HG03280 (cell line): ENCODE data around the gene LAMC3.

Source experiments
- ATAC-seq: cut with Tn5 transposase; IDR thresholded peaks from one replicate; pipeline ENCODE4 v1.9.1; 2021; ENCODE audit warnings: mild to moderate bottlenecking, moderate library complexity; ENCODE audit not compliant: unreplicated experiment

The LAMC3 gene

GRCh38 chr9:131072107-131072870 is 63.3 kb downstream of the LAMC3 start:
- no peak for ATAC-seq

DNA sequence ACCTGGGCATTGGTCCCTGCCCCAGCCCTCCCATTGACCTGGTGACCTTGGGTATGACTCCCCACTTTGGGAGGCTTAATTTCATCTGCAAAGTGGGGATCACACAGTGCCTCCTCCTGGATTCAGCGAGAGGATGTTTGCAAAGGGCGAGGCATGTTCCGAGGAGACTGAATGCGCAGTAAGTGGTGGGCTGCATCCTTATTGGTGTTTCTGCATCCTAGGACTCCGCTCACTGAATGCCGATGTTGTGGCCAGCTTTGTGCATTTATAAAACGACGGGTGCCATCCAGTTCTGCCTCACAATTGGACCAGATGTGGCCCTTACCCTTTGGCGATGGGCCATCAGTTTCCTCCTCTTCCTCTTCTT is 63.9 kb downstream of the LAMC3 start:
- no peak for ATAC-seq

DNA sequence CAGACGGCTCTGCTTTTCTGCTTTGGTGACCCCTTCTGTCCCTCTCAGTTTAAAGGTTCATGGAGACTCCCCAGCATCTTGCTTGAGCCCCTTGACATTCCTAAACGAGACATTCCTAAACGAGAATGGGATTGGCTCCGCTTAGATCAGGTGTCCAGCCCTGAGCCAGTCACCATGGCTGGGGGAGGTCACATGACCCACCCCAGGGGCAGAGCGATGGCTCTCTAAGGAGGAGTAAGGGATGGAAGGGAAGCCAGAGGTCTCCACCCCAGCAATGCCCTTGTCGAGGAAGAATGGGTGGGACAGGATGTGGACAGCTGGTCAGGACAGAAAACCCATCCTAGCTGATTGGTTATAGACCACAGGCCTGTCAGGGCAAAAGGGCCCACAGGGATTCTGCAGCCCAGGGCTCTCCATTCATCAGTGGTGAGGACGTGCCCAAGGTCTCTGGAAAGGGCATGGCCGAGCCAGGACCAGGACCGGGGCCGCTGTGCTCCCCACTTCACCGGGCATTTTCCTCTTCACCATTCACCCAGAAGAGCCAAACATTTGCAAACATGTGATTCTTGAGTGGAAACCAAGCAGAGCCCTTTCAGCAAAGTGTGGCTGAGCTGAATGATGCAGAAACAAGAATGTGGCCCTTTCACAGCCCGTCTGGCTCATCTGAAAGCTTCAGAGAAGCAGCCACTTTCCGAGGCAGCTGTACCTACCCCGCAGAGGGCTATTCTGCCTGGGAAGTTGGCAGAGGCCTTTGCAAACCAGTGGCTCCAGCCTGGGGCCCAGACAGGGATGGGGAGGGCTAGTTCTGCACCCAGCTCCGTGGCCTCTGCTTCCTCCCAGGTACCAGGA is 67.6 kb downstream of the LAMC3 start:
- ATAC-seq = no peak

DNA sequence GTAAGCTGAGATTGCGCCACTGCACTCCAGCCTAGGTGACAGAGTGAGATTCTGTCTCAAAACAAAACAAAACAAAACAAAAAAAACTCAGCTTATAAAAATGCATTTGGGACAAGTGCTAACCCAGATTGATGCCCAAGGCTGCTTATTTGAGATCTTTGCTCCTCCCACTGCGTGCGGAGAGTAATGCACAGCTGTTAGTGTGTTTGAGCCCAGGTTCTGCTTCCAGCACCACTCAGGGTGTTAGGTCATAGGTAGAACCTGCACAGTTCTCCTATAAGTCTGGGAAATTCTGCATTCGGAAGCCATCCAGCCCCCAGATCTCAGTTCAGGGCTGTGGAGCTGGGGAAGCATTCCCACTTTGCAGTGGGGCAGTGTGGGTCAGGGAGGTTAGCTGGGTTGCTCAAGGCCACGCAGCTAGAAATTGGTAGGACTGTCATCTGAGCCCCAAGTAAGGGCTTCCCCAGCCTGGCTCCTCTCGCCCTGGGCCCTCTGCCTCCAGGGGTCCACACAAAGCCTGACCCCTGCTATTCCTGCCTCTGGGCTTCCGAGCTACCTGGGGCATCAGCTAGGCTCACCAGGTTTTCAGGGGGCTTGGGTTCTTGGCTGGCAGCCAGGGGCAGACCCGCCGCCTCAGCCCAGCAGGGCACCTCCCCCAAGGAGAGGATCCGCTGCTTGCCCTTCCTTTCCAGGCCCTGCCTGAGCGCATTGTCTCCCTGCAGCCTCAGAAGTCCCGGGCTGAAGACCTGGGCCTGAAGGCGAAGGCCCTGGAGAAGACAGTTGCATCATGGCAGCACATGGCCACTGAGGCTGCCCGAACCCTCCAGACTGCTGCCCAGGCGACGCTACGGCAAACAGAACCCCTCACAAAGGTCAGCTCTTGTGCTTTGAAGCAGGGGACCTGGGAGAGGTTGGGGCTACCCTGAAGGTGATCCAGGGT is 69.7 kb downstream of the LAMC3 start:
- ATAC-seq = no peak

DNA sequence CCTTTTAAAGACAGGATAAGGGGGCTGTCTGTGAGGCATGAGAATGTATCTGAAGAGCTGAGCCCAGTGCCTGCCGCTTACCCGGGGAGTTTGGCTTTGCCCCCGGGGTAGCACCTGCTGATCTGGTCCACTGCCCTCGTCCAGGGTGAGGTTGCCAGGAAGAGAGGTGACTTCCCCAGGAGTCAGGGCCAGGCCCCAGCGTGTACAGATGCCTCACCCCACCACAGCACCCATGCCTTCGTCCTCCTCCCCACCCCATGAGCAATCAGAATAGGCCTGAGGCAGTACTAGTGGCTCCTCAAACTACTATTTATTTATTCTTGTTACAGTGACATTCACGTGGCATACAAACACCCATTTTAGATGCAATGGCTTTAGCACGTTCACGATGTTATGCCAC is 71.6 kb downstream of the LAMC3 start:
- ATAC-seq = no peak

GRCh38 chr9:131081868-131082267 is 72.9 kb downstream of the LAMC3 start:
- ATAC-seq = no peak

- ATAC-seq = no peak
Observed at GRCh38 chr9:131082774-131083512, 74.0 kb downstream of the LAMC3 start.

GRCh38 chr9:131084661-131085369 is 75.8 kb downstream of the LAMC3 start:
- no peak for ATAC-seq

DNA sequence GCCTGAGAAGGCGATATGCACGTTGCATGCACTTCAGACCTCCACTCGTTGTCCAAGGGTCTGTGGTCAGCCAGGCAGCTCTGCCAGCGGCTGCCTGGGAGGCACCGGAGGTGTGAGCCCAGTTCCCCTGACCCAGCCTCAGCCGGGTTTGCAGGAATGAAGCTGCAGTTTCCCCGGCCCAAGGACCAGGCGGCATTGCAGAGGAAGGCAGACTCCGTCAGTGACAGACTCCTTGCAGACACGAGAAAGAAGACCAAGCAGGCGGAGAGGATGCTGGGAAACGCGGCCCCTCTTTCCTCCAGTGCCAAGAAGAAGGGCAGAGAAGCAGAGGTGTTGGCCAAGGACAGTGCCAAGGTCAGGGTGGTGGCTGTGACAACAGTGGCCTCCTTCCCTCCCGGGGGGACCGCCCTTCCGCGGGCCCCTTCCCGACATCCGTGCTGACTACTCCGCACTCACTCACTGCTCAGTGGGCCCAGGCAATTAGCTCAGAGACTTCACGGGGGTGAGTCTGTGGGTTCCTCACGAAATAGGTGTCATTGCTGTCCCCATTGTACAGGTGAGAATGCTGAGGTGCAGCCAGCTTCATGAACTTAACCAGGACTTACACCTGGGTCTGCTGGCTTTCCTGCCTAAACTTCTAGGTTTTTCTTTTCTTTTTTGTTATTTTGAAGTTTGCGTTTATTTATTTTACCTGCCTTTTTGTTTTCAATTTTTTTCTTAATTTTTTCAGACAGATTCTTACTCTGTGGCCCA is 76.6 kb downstream of the LAMC3 start:
- ATAC-seq = no peak

DNA sequence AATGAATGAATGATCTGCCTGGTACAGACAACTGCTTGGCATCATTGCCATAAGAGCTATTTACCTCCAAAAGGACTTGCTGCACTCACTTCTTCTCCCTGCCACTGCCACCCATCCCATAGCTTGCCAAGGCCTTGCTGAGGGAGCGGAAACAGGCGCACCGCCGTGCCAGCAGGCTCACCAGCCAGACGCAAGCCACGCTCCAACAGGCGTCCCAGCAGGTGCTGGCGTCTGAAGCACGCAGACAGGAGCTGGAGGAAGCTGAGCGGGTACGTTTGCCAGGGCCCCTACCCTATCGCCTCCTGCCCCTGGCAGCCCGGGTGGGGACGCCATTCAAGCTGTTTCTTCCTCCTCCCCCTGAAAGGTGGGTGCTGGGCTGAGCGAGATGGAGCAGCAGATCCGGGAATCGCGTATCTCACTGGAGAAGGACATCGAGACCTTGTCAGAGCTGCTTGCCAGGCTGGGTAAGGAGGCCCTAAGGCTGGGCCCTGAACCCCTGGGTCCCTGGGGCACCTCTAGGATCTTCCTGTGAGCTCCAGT is 78.5 kb downstream of the LAMC3 start:
- ATAC-seq = no peak

DNA sequence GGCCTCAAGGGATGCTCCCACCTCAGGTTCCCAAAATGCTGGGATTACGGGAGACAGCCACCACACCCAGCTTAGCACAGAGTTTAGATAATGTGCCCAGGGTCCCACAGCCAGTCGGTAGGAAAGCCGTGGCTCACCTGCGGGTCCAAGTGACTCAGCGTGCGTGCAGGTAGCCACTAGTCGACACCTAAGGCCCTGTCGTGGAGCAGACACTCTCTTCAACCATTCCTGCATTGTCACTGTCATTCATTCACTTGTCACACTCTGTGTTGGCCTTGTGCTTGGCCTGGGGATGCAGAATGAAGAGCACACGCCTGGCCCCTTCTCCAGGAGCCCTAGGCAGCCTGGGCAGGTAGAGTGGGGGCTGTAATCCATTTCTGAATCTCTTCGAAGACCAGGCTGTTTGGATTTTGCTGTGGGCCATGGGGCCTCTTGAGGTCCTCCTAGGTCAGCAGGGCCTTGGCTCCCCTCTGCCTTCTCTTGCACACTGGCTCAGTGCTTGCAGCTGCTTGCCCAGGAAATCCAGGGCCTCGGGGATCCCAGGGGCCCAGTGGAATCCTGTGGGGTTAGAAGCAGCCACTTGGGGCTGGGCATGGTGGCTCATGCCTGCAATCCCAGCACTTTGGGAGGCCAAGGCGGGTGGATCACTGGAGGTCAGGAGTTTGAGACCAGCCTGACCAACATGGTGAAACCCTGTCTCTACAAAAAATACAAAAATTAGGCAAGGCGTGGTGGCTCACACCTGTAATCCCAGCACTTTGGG is 81.2 kb downstream of the LAMC3 start:
- no peak for ATAC-seq

DNA sequence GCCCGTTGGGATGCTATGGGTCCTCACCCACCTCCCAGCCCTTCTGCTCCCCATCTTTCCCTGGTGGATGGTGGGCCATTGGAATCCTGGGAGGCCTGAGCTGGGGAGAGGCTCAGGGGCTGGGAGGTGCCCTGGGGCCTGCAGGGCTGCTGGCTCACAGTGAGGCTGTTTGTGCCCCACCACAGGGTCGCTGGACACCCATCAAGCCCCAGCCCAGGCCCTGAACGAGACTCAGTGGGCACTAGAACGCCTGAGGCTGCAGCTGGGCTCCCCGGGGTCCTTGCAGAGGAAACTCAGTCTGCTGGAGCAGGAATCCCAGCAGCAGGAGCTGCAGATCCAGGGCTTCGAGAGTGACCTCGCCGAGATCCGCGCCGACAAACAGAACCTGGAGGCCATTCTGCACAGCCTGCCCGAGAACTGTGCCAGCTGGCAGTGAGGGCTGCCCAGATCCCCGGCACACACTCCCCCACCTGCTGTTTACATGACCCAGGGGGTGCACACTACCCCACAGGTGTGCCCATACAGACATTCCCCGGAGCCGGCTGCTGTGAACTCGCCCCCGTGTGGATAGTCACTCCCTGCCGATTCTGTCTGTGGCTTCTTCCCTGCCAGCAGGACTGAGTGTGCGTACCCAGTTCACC is 82.5 kb downstream of the LAMC3 start:
- no peak for ATAC-seq

DNA sequence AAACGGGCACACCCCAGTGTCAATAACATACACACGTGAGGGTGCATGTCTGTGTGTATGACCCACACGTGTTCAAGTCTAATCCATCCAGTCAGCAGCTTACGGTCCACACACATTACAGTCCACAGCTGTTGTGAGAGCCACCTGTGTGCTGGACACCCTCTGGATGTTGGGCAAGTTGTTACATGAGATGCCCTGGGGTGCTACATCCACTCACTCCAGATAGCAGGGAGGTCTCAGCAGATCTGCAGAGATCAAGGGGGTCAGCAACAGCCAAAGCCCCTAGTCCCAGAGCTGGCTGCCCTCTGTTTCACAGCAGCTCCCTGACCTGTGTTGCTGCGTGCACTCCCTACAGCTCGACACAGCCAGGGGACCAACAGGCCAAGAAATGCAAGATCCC is 83.1 kb downstream of the LAMC3 start:
- no peak for ATAC-seq

- ATAC-seq = no peak
Observed at GRCh38 chr9:131092548-131093440, 83.8 kb downstream of the LAMC3 start.

DNA sequence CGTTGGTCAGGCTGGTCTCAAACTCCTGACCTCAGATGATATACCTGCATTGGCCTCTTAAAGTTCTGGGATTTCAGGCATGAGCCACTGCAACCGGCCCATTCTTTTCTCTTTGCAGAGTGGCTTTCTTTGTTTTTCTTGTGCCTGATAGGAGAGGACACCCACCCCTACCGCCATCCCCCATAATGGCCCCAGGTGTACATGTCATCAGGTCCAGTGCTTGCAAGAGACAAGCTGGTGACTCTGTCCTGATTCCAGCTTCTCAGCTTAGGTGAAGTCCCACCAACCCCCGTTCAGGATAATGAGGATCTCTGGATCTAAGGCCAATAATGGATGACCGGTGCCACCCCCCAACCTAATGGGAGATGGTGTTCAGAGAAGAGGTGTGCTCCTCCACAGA is 85.0 kb downstream of the LAMC3 start:
- ATAC-seq = no peak

GRCh38 chr9:131094622-131095021 is 85.6 kb downstream of the LAMC3 start:
- ATAC-seq = no peak
